Activated naive CD4-positive, alpha-beta T cell treated with anti-CD3 and anti-CD28 coated beads, Interleukin-2, amount 10 ng/mL, durations not matched to agents 5 hours and 36 hours (primary cell): ENCODE results near the gene UBE2R2. TPM values are rescaled to one million over a fixed set of nuclear protein-coding genes. Genes with fewer than 3 reads are reported as not detected.

Source experiments
- total RNA-seq, 2 experiments: library from RNA; stranded (reverse); gene quantifications; one replicate each; pipeline ENCODE4 v1.2.3, GENCODE V29; 2021

The UBE2R2 gene
- 10 to 100 TPM; 34.6 to 35.4 TPM for total RNA-seq

GRCh38 chr9:33816327-33817252 is at the start of gene UBE2R2:
UBE2R2 (plus strand) TSS chr9:33817160; CDS start chr9:33817758, 598 bp downstream.

GRCh38 chr9:33795281-33795680 is 21.7 kb upstream of the UBE2R2 start, which contains the start of gene PRSS3:
PRSS3 (plus strand) TSS chr9:33795561; CDS start chr9:33795574, 13 bp downstream.

Other genes starting within 250 kb of the UBE2R2 start
- gene PRSS3, start 21.6 kb upstream of the UBE2R2 start, total RNA-seq: not detected
- 10 to 100 TPM; 41.9 to 47.7 TPM for gene UBAP2, start 231.7 kb downstream of the UBE2R2 start, total RNA-seq